Lower leg skin (tissue), 3 donors: ENCODE data around the gene TPST2.

ENCODE experiments used
- POLR2A ChIP-seq, 2 donors: fragments of 450-650 bp; IDR thresholded peaks; one replicate each; pipeline ENCODE4 v1.6.1; 2016 to 2017; ENCODE audit warnings: antibody characterized with exemption in 2 of 2, mild to moderate bottlenecking in 1 of 2, moderate library complexity in 1 of 2
- TF ChIP-seq, protein P1 (sequence below), 3 donors: fragments of 450-650 bp; IDR thresholded peaks; one replicate each; pipeline ENCODE4 v1.5.1; 2016; ENCODE audit warnings: antibody characterized with exemption in 3 of 3, mild to moderate bottlenecking in 3 of 3, moderate library complexity in 2 of 3

DNA sequence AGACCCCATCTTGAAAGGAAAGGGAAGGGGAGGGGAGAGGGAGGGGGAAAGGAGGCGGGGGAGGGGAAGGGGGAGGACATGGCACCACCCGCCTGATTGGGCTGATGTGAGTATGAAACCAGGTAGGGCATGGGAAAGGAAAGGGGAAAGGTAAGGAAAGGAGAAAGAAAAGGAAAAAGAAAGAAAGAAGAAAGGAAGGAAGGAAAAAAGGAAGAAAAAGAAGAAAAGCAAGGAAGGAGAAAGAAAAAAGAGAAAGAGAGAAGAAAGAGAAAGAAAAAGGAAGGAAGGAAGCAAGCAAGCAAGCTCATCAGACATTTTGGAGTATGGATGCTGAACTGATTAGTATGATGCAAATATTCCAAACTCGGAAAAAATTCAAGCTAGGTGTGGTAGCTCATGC lies 41.6 kb downstream of the TPST2 start:
- TF ChIP-seq, protein P1, sequence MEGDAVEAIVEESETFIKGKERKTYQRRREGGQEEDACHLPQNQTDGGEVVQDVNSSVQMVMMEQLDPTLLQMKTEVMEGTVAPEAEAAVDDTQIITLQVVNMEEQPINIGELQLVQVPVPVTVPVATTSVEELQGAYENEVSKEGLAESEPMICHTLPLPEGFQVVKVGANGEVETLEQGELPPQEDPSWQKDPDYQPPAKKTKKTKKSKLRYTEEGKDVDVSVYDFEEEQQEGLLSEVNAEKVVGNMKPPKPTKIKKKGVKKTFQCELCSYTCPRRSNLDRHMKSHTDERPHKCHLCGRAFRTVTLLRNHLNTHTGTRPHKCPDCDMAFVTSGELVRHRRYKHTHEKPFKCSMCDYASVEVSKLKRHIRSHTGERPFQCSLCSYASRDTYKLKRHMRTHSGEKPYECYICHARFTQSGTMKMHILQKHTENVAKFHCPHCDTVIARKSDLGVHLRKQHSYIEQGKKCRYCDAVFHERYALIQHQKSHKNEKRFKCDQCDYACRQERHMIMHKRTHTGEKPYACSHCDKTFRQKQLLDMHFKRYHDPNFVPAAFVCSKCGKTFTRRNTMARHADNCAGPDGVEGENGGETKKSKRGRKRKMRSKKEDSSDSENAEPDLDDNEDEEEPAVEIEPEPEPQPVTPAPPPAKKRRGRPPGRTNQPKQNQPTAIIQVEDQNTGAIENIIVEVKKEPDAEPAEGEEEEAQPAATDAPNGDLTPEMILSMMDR (IDR thresholded peaks at IDR 0.05): no peak
- no peak for TF ChIP-seq POLR2A (IDR thresholded peaks at IDR 0.05)
